ENCODE measurements around the gene FFAR1.
"Not testable (repeated sequence)": the region's sequence is repeated elsewhere in the genome, so short reads cannot be mapped to it uniquely, and the experiment has no call there.

Gene FFAR1

GRCh38 chr19:35373492-35373891 is 25.8 kb downstream of the FFAR1 start:
- Histone ChIP-seq H3K27ac (ENCODE audit: low read length, poor library complexity, severe bottlenecking) (no peak overlapping the region), H3K4me3 (ENCODE audit: insufficient read depth in 1 of 2, low read depth in 1 of 2, low read length in 2 of 2) (no peak overlapping the region), H2BK120ac (ENCODE audit: low read depth, low read length) (no peak overlapping the region), H2BK15ac (ENCODE audit: low read depth, poor library complexity, severe bottlenecking) (no peak overlapping the region), H3K4me1 (ENCODE audit: control insufficient read depth, insufficient read depth, low read depth, low read length) (no peaks in the 10 kb centered on the region), H4K8ac (ENCODE audit: low read length) (no peak overlapping the region), H3K14ac (ENCODE audit: low read length in 2 of 2) (no peak overlapping the region), H3K9ac (ENCODE audit: low read length) (no peak overlapping the region), H2AK5ac (ENCODE audit: low read length, severe bottlenecking) (no peak overlapping the region), H3K79me1 (replicated peaks; ENCODE audit: low read length, poor library complexity, severe bottlenecking) (no peaks in the 10 kb centered on the region), H3K27me3 (ENCODE audit: control insufficient read depth in 1 of 2, insufficient read depth in 1 of 2, low read length in 2 of 2) (peaks cover 0 to 7% of the 10 kb centered on the region in 2 experiments), H3K4me2 (ENCODE audit: low read length, poor library complexity, severe bottlenecking) (no peak overlapping the region), H3K23ac (ENCODE audit: low read length in 2 of 2) (no peak overlapping the region), H3K4ac (ENCODE audit: low read depth in 1 of 2, low read length in 2 of 2) (no peak overlapping the region), H2BK12ac (ENCODE audit: low read length in 2 of 2) (no peak overlapping the region), H4K91ac (ENCODE audit: low read length) (no peak overlapping the region), H3K18ac (ENCODE audit: low read depth in 1 of 2, low read length in 2 of 2) (no peak overlapping the region), H3K36me3 (ENCODE audit: control insufficient read depth in 1 of 2, insufficient read depth in 2 of 2, low read depth in 1 of 2, low read length in 2 of 2) (no peaks in the 10 kb centered on the region), H2AFZ (ENCODE audit: low read depth, low read length) (no peak overlapping the region), H2BK5ac (ENCODE audit: low read depth, low read length, poor library complexity, severe bottlenecking) (no peak overlapping the region), H3K9me3 (ENCODE audit: control insufficient read depth, low read length) (no peaks in the 10 kb centered on the region)
- WGBS: 83% methylated on average over 7 of the region's 7 CpGs
- DNase-seq: no peak

GRCh38 chr19:35374031-35374430 is 26.3 kb downstream of the FFAR1 start:
- H3K27ac ChIP-seq (ENCODE audit: low read length, poor library complexity, severe bottlenecking); H3K23ac ChIP-seq (ENCODE audit: low read length in 2 of 2); H3K4me2 ChIP-seq (ENCODE audit: low read length, poor library complexity, severe bottlenecking); H3K4ac ChIP-seq (ENCODE audit: low read depth in 1 of 2, low read length in 2 of 2); H4K91ac ChIP-seq (ENCODE audit: low read length); H3K4me1 ChIP-seq (ENCODE audit: control insufficient read depth, insufficient read depth, low read depth, low read length); H3K4me3 ChIP-seq (ENCODE audit: insufficient read depth in 1 of 2, low read depth in 1 of 2, low read length in 2 of 2); H3K27me3 ChIP-seq (ENCODE audit: control insufficient read depth in 1 of 2, insufficient read depth in 1 of 2, low read length in 2 of 2); H2BK12ac ChIP-seq (ENCODE audit: low read length in 2 of 2); DNase-seq; H2BK120ac ChIP-seq (ENCODE audit: low read depth, low read length); H4K8ac ChIP-seq (ENCODE audit: low read length); H3K9ac ChIP-seq (ENCODE audit: low read length); H3K9me3 ChIP-seq (ENCODE audit: control insufficient read depth, low read length); H2BK5ac ChIP-seq (ENCODE audit: low read depth, low read length, poor library complexity, severe bottlenecking); H3K14ac ChIP-seq (ENCODE audit: low read length in 2 of 2); H2BK15ac ChIP-seq (ENCODE audit: low read depth, poor library complexity, severe bottlenecking); H3K18ac ChIP-seq (ENCODE audit: low read depth in 1 of 2, low read length in 2 of 2); H2AK5ac ChIP-seq (ENCODE audit: low read length, severe bottlenecking); H3K36me3 ChIP-seq (ENCODE audit: control insufficient read depth in 1 of 2, insufficient read depth in 2 of 2, low read depth in 1 of 2, low read length in 2 of 2); H3K79me1 ChIP-seq (replicated peaks; ENCODE audit: low read length, poor library complexity, severe bottlenecking); H2AFZ ChIP-seq (ENCODE audit: low read depth, low read length): not testable (repeated sequence)

DNA sequence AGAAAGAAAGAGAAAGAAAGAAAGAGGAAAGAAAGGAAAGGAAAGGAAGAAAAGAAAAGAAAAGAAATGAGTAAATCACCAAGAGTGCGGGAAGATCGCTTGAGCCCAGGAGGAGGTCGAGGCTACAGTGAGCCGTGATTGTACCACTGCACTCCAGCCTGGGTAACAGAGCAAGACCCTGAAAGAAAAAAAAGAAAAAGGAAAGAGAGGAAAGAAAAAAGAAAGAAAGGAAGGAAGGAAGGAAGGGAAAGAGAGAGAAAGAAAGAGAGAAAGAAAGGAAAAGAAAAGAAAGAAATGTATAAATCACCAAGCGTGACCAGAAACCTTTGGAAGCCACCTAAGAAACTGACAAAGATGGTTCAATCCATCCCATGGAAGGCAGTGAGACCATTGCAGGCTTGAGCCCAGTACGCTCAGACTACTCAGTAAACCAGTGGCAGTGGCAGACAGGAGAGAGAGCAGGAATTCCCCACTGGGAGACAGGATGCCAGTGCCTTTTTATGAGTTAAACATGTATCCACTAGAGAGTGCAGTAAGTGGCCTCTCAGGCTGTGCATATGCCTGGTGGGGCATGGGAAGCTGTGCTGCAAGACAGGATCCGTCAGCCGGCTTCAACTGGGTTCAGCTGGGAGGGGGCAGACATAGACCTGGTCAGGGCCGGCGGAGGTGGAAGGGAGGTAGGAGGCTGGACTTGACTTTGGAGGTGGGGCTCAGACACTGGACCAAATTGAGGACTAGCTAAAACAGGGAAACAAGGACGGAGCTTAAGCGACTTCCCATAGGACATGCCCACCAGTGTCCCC is 28.0 kb downstream of the FFAR1 start:
- no peak overlapping the region for H3K4ac ChIP-seq (ENCODE audit: low read depth in 1 of 2, low read length in 2 of 2)
- H2BK15ac ChIP-seq (ENCODE audit: low read depth, poor library complexity, severe bottlenecking): no peak overlapping the region
- no peak overlapping the region for H3K4me3 ChIP-seq (ENCODE audit: insufficient read depth in 1 of 2, low read depth in 1 of 2, low read length in 2 of 2)
- H3K27me3 ChIP-seq (ENCODE audit: control insufficient read depth in 1 of 2, insufficient read depth in 1 of 2, low read length in 2 of 2): peaks cover 0 to 14% of the 10 kb centered on the region in 2 experiments
- no peak overlapping the region for H2AK5ac ChIP-seq (ENCODE audit: low read length, severe bottlenecking)
- H4K91ac ChIP-seq (ENCODE audit: low read length): no peak overlapping the region
- H3K36me3 ChIP-seq (ENCODE audit: control insufficient read depth in 1 of 2, insufficient read depth in 2 of 2, low read depth in 1 of 2, low read length in 2 of 2): no peaks in the 10 kb centered on the region
- H4K8ac ChIP-seq (ENCODE audit: low read length): no peak overlapping the region
- no peak overlapping the region for H3K4me2 ChIP-seq (ENCODE audit: low read length, poor library complexity, severe bottlenecking)
- no peak overlapping the region for H2AFZ ChIP-seq (ENCODE audit: low read depth, low read length)
- no peaks in the 10 kb centered on the region for H3K79me1 ChIP-seq (replicated peaks; ENCODE audit: low read length, poor library complexity, severe bottlenecking)
- H2BK120ac ChIP-seq (ENCODE audit: low read depth, low read length): no peak overlapping the region
- H3K27ac ChIP-seq (ENCODE audit: low read length, poor library complexity, severe bottlenecking): no peak overlapping the region
- no peak overlapping the region for H3K18ac ChIP-seq (ENCODE audit: low read depth in 1 of 2, low read length in 2 of 2)
- no peak overlapping the region for H2BK5ac ChIP-seq (ENCODE audit: low read depth, low read length, poor library complexity, severe bottlenecking)
- no peak overlapping the region for H3K14ac ChIP-seq (ENCODE audit: low read length in 2 of 2)
- no peak overlapping the region for H2BK12ac ChIP-seq (ENCODE audit: low read length in 2 of 2)
- WGBS: 88% methylated on average over 12 of the region's 12 CpGs
- H3K4me1 ChIP-seq (ENCODE audit: control insufficient read depth, insufficient read depth, low read depth, low read length): no peaks in the 10 kb centered on the region
- H3K9me3 ChIP-seq (ENCODE audit: control insufficient read depth, low read length): no peaks in the 10 kb centered on the region
- H3K23ac ChIP-seq (ENCODE audit: low read length in 2 of 2): no peak overlapping the region
- H3K9ac ChIP-seq (ENCODE audit: low read length): no peak overlapping the region
- DNase-seq: no peak

DNA sequence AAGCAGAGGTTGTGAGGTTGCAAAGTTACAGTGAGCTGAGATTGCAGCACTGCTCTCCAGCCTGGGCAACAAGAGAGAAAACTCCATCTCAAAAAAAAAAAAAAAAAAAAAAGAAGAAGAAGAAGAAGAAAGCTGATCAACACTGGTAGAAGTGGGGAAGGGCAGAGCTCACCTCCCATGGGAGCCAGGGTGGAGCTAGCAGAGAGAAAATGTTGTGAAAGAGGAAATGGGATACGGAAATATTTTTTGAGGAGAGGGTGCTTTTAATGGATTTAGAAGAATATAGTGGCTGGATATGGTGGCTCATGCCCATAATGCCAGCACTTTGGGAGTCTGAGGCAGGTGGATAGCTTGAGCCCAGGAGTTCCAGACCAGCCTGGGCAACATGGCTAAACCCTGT is 30.0 kb downstream of the FFAR1 start:
- Histone ChIP-seq H3K9ac (ENCODE audit: low read length) (no peak overlapping the region), H3K79me1 (replicated peaks; ENCODE audit: low read length, poor library complexity, severe bottlenecking) (no peaks in the 10 kb centered on the region), H2BK5ac (ENCODE audit: low read depth, low read length, poor library complexity, severe bottlenecking) (no peak overlapping the region), H3K4me2 (ENCODE audit: low read length, poor library complexity, severe bottlenecking) (no peak overlapping the region), H2BK12ac (ENCODE audit: low read length in 2 of 2) (no peak overlapping the region), H4K8ac (ENCODE audit: low read length) (no peak overlapping the region), H2BK120ac (ENCODE audit: low read depth, low read length) (no peak overlapping the region), H3K18ac (ENCODE audit: low read depth in 1 of 2, low read length in 2 of 2) (no peak overlapping the region), H3K4me3 (ENCODE audit: insufficient read depth in 1 of 2, low read depth in 1 of 2, low read length in 2 of 2) (no peak overlapping the region), H2AK5ac (ENCODE audit: low read length, severe bottlenecking) (no peak overlapping the region), H3K23ac (ENCODE audit: low read length in 2 of 2) (no peak overlapping the region), H4K91ac (ENCODE audit: low read length) (no peak overlapping the region), H2AFZ (ENCODE audit: low read depth, low read length) (no peak overlapping the region), H3K9me3 (ENCODE audit: control insufficient read depth, low read length) (peaks cover 2% of the 10 kb centered on the region), H3K4ac (ENCODE audit: low read depth in 1 of 2, low read length in 2 of 2) (no peak overlapping the region), H3K27ac (ENCODE audit: low read length, poor library complexity, severe bottlenecking) (no peak overlapping the region), H3K36me3 (ENCODE audit: control insufficient read depth in 1 of 2, insufficient read depth in 2 of 2, low read depth in 1 of 2, low read length in 2 of 2) (no peaks in the 10 kb centered on the region), H3K27me3 (ENCODE audit: control insufficient read depth in 1 of 2, insufficient read depth in 1 of 2, low read length in 2 of 2) (peaks cover 0 to 24% of the 10 kb centered on the region in 2 experiments), H3K14ac (ENCODE audit: low read length in 2 of 2) (no peak overlapping the region), H2BK15ac (ENCODE audit: low read depth, poor library complexity, severe bottlenecking) (no peak overlapping the region), H3K4me1 (ENCODE audit: control insufficient read depth, insufficient read depth, low read depth, low read length) (no peaks in the 10 kb centered on the region)
- DNase-seq: no peak
- 44% methylated on average over 1 of the region's 1 CpG for WGBS

All from mesenchymal stem cell (in vitro differentiated cells and primary cell).